Ishikawa (cell line): ENCODE results near the gene GPR27.

ENCODE experiments used
- CREB1 ChIP-seq: IDR thresholded peaks from 2 replicates; pipeline ENCODE4 v1.6.1; 2012; ENCODE audit warnings: low read depth
- EP300 ChIP-seq: IDR thresholded peaks from 2 replicates; pipeline ENCODE4 v1.6.1; 2012; ENCODE audit warnings: borderline replicate concordance
- MAX ChIP-seq: IDR thresholded peaks from 2 replicates; pipeline ENCODE4 v1.6.1; 2012
- ZBTB7A ChIP-seq: IDR thresholded peaks from 2 replicates; pipeline ENCODE4 v1.6.1; 2012; ENCODE audit warnings: low read depth

- TF ChIP-seq MAX (no peak), ZBTB7A (no peak), CREB1 (no peak), EP300 (no peak)
Observed at GRCh38 chr3:71728632-71729342, 24.9 kb upstream of the GPR27 start.
